ENCODE measurements around the gene MYBBP1A. TPM values are rescaled to one million over a fixed set of nuclear protein-coding genes. Genes with fewer than 3 reads are reported as not detected.

Gene MYBBP1A
- total and polyA plus RNA-seq, 9 of the 15 experiments (the other 6 are each of a cell fraction or from before 2014, with no cell fraction given) = 2.0 to 114 (median 47.2) TPM

GRCh38 chr17:4573115-4573514 is 17.9 kb upstream of the MYBBP1A start:
- H3K9me1 ChIP-seq (ENCODE audit: control insufficient read depth, insufficient read depth, low read length) = no peaks in the 10 kb centered on the region
- in situ Hi-C loops (cut with MboI) (no loop called here), intact Hi-C loops (cut with micrococcal nuclease) (no loop called here)
- H2AFZ ChIP-seq (ENCODE audit: low read depth, low read length) = no peak overlapping the region
- TF ChIP-seq ZFP36 (IDR thresholded peaks at IDR 0.05; ENCODE audit: low read depth, low read length, partially characterized antibody) (no peak), PRMT5 (CRISPR knock-in tag; IDR thresholded peaks at IDR 0.05) (no peak), ZNF23 (CRISPR knock-in tag; IDR thresholded peaks at IDR 0.05) (no peak)
- BruUV-seq (replicated peaks) = no TSS peak
- WGBS (ENCODE audit: insufficient coverage, low coverage, missing lambda C conversion rate) = 21% methylated on average over 4 of the region's 4 CpGs
- H4K20me1 ChIP-seq (replicated peaks; ENCODE audit: control insufficient read depth, insufficient read depth, low read length) = no peaks in the 10 kb centered on the region
- peaks cover 0 to 12% of the 10 kb centered on the region in 2 experiments; a peak in 2 of 5 replicates for H3K4me1 ChIP-seq (replicated peaks in 1 of 2; ENCODE audit: control insufficient read depth in 2 of 2, insufficient read depth in 2 of 2, low read length in 2 of 2)
- DNase-seq (ENCODE audit: extremely low read depth in 1 of 4, low spot score in 3 of 4) (no peak), ATAC-seq (no peak), FAIRE-seq (no peak)
- no peaks in the 10 kb centered on the region for H3K36me3 ChIP-seq (ENCODE audit: control insufficient read depth, insufficient read depth, low read length)
- no peak overlapping the region for H3K9ac ChIP-seq (ENCODE audit: insufficient read depth in 1 of 2, low read depth in 2 of 2, low read length in 2 of 2)
- H3K79me2 ChIP-seq (ENCODE audit: control insufficient read depth, insufficient read depth, low read length) = no peaks in the 10 kb centered on the region
- no peak overlapping the region for H3K4me3 ChIP-seq
- CTCF ChIA-PET (ENCODE audit: low intra/inter-chr PET ratio) = no interaction called here
- H3K9me3 ChIP-seq (replicated peaks; ENCODE audit: control insufficient read depth, insufficient read depth, low read depth, low read length) = no peaks in the 10 kb centered on the region
- H3K27me3 ChIP-seq (ENCODE audit: control insufficient read depth in 2 of 2, insufficient read depth in 2 of 2, low read length in 2 of 2) = peaks cover 12 to 47% of the 10 kb centered on the region in 2 experiments
- POLR2A ChIA-PET = no interaction called here
- no peak overlapping the region for H3K4me2 ChIP-seq (ENCODE audit: insufficient read depth, low read length)
- no peak overlapping the region for H3K27ac ChIP-seq (ENCODE audit: extremely low read depth, low read depth, low read length)

DNA sequence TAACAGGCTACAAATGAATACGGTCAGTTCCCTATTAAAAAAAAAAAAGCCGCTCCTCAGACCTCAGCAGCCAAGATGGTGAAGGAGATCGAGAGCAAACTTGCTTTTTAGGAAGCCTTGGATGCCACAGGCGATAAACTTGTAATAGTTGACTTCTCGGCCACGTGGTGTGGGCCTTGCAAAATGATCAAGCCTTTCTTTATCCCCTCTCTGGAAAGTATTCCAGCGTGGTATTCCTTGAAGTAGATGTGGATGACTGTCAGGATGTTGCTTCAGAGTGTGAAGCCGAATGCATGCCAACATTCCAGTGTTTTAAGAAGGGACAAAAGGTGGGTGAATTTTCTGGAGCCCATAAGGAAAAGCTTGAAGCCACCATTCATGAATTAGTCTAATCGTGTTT is 16.9 kb upstream of the MYBBP1A start:
- Histone ChIP-seq H3K4me1 (replicated peaks in 1 of 2; ENCODE audit: control insufficient read depth in 2 of 2, insufficient read depth in 2 of 2, low read length in 2 of 2) (peaks cover 0 to 12% of the 10 kb centered on the region in 2 experiments; a peak in 2 of 5 replicates), H2AFZ (ENCODE audit: low read depth, low read length) (no peak overlapping the region), H3K27ac (ENCODE audit: extremely low read depth, low read depth, low read length) (no peak overlapping the region), H3K9me3 (replicated peaks; ENCODE audit: control insufficient read depth, insufficient read depth, low read depth, low read length) (no peaks in the 10 kb centered on the region), H3K4me2 (ENCODE audit: insufficient read depth, low read length) (no peak overlapping the region), H3K9ac (ENCODE audit: insufficient read depth in 1 of 2, low read depth in 2 of 2, low read length in 2 of 2) (no peak overlapping the region), H3K9me1 (ENCODE audit: control insufficient read depth, insufficient read depth, low read length) (no peaks in the 10 kb centered on the region), H3K4me3 (no peak overlapping the region), H4K20me1 (replicated peaks; ENCODE audit: control insufficient read depth, insufficient read depth, low read length) (no peaks in the 10 kb centered on the region), H3K79me2 (ENCODE audit: control insufficient read depth, insufficient read depth, low read length) (no peaks in the 10 kb centered on the region), H3K36me3 (ENCODE audit: control insufficient read depth, insufficient read depth, low read length) (no peaks in the 10 kb centered on the region), H3K27me3 (ENCODE audit: control insufficient read depth in 2 of 2, insufficient read depth in 2 of 2, low read length in 2 of 2) (peaks cover 12 to 42% of the 10 kb centered on the region in 2 experiments)
- ATAC-seq = no peak
- BruUV-seq (replicated peaks) = no TSS peak
- 2% methylated on average over 8 of the region's 9 CpGs for WGBS (ENCODE audit: insufficient coverage, low coverage, missing lambda C conversion rate)
- intact Hi-C loops (cut with micrococcal nuclease) = no loop called here
- no peak for DNase-seq (ENCODE audit: extremely low read depth in 1 of 4, low spot score in 3 of 4)
- ChIA-PET POLR2A (no interaction called here), CTCF (ENCODE audit: low intra/inter-chr PET ratio) (no interaction called here)
- TF ChIP-seq SP1 (CRISPR knock-in tag; IDR thresholded peaks at IDR 0.05) = no peak
- TF ChIP-seq ZNF311 (CRISPR knock-in tag; IDR thresholded peaks at IDR 0.05) = no peak
- TF ChIP-seq PHB2 (IDR thresholded peaks at IDR 0.05; ENCODE audit: low read depth) = no peak
- no peak for TF ChIP-seq POLR2A (conservative IDR thresholded peaks at IDR 0.05)
- TF ChIP-seq ZBTB7A (IDR thresholded peaks at IDR 0.05; ENCODE audit: borderline replicate concordance, control insufficient read depth, low read depth, low read length) = no peak
- no peak for TF ChIP-seq POU5F1 (IDR thresholded peaks at IDR 0.05; ENCODE audit: borderline replicate concordance, low read depth, low read length, partially characterized antibody)
- TF ChIP-seq, protein P1, sequence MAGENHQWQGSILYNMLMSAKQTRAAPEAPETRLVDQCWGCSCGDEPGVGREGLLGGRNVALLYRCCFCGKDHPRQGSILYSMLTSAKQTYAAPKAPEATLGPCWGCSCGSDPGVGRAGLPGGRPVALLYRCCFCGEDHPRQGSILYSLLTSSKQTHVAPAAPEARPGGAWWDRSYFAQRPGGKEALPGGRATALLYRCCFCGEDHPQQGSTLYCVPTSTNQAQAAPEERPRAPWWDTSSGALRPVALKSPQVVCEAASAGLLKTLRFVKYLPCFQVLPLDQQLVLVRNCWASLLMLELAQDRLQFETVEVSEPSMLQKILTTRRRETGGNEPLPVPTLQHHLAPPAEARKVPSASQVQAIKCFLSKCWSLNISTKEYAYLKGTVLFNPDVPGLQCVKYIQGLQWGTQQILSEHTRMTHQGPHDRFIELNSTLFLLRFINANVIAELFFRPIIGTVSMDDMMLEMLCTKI (IDR thresholded peaks at IDR 0.05; ENCODE audit: partially characterized antibody) = no peak
- no peak for TF ChIP-seq JUN (IDR thresholded peaks at IDR 0.05; ENCODE audit: borderline replicate concordance, low read depth, low read length)
- no peak for TF ChIP-seq JUN (CRISPR knock-in tag; IDR thresholded peaks at IDR 0.05; ENCODE audit: borderline replicate concordance)
- TF ChIP-seq HDAC3 (IDR thresholded peaks at IDR 0.05; ENCODE audit: borderline replicate concordance, partially characterized antibody) = no peak
- TF ChIP-seq, protein P2, sequence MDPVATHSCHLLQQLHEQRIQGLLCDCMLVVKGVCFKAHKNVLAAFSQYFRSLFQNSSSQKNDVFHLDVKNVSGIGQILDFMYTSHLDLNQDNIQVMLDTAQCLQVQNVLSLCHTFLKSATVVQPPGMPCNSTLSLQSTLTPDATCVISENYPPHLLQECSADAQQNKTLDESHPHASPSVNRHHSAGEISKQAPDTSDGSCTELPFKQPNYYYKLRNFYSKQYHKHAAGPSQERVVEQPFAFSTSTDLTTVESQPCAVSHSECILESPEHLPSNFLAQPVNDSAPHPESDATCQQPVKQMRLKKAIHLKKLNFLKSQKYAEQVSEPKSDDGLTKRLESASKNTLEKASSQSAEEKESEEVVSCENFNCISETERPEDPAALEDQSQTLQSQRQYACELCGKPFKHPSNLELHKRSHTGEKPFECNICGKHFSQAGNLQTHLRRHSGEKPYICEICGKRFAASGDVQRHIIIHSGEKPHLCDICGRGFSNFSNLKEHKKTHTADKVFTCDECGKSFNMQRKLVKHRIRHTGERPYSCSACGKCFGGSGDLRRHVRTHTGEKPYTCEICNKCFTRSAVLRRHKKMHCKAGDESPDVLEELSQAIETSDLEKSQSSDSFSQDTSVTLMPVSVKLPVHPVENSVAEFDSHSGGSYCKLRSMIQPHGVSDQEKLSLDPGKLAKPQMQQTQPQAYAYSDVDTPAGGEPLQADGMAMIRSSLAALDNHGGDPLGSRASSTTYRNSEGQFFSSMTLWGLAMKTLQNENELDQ (CRISPR knock-in tag; IDR thresholded peaks at IDR 0.05; ENCODE audit: borderline replicate concordance) = no peak
- no peak for TF ChIP-seq PRMT5 (CRISPR knock-in tag; IDR thresholded peaks at IDR 0.05)
- peak; percentile 40 for FAIRE-seq
- in situ Hi-C loops (cut with MboI) = no loop called here

All from K562 (cell line).